HG02798 (cell line): ENCODE data around the gene CMTM1.
"Not testable (repeated sequence)": the region's sequence is repeated elsewhere in the genome, so short reads cannot be mapped to it uniquely, and the experiment has no call there.

Experiments used
- ATAC-seq: cut with Tn5 transposase; IDR thresholded peaks from one replicate; pipeline ENCODE4 v1.9.1; 2021; ENCODE audit warnings: mild to moderate bottlenecking; ENCODE audit not compliant: unreplicated experiment, poor library complexity

The CMTM1 gene

DNA sequence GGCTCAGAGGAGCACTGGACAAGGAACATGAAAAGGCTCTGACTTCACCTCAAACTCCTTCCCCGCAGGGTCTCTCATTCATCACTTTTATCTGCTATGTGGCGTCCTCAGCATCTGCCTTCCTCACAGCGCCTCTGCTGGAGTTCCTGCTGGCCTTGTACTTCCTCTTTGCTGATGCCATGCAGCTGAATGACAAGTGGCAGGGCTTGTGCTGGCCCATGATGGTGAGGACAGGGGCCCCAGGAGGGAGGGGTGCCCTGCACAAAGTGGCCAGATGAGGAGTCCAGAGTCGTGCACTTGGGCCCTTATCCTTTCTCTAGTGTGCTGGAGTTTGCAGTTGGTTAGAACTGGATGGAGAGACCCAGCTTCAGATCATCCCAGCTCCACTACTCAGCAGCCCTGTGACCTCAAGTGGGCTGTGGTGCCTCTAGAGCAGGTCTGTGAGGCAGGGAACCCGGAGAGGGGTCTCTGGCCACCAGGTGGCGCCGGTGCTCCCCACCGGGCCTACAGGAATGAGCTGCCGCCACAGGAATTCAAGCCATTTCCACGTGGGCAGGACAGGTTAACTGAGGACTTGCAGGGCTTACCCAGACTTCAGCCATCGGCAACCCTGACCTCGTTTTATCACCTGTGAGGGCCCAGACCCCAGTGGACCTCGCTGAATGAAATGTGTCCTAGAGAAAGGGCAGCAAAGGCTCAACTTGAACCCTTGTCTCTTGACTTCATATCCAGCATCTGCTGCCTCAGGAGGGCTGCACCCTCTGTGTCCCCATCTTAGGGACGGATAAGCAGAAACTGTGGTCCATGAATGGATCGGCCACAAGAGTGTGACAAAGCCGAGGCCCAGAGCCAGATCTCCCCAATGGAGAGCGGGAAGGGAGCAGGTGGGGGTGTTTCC, 42.3 kb downstream of the CMTM1 start:
- ATAC-seq = peak; percentile 42

DNA sequence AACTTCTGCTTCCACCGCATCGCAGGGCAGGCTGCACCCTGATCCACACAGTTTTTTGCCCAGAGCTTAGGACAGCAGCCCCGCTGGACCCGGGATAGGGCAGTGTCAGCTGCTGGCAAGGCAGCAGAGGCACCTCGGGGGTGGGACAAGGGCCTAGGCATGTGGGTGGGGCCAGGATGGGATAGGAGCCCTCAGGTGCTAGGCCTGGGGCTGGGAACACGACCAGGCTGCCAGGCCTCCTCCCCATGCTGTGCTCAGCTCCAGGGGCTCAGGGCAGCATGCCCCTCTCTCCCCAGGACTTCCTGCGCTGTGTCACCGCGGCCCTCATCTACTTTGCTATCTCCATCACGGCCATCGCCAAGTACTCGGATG, 42.9 kb downstream of the CMTM1 start:
- ATAC-seq = no peak

DNA sequence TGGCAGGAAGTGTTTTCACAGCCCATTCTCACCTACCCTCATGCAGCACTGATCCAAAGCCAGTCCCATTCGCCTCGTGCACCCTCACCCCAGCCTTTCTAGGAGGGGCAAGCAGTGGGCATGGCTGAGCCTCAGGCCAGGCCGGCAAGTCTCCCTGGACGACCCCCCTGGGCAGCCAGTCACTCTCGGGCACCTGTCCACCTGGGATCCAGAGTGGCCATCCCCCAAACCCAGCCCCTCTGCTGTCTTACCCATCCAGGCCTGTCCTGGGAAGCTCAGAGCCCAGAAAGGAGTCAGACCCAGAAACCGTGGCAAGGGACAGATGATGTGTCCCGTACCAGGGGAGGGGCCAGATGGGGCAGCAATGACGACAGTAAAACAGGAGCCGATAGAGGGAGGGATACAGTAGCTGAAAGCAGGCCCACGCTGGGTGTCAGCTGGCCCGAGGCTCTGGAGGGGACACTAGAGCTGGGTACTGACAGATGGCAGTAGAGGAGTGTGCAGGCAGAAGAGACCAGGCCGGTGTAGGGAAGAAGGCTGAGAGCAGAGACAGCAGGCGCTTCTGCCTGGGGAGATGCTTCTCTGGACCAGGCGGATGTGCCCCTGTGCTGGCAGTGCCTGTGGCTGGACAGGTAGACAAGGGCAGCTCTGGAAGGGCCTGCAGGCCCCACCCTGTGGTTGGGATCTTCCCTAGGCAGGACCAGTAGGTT, 44.0 kb downstream of the CMTM1 start:
- no peak for ATAC-seq

DNA sequence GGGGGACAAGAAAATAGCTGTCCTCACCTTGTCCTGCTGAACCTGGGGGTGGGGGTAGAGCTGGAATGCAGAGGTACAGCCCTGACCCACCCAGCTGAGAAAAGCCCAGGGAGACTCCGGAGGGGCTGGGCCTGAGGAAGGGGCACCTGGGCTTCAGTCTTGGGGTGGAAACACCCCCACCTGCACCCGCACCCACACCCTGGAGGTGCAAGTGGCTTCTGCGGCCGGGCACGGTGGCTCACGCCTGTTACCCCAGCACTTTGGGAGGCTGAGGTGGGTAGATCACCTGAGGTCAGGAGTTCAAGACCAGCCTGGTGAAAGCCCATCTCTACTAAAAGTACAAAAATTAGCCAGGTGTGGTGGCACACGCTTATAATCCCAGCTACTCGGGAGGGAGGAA, 45.7 kb downstream of the CMTM1 start:
- not testable (repeated sequence) for ATAC-seq

DNA sequence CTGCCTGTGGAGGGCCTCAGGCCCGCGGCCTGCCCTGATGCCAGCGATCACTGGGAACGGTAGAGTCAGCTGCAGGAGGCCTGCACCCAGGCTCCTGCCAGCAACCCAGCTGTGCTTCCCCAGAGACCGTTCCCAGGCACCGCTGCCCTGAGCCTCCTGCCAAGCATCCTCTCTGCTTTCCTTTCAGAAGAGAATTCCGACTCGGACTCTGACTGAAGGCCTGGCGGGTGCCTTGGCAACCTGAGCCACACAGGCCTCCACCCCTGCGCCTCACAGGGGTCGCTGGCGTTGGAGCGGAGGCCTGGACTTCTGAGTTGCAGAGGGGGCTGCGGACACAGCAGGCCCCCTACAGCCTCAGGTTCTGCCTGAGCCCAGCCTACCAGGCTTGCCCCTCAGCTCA, 46.2 kb downstream of the CMTM1 start:
- ATAC-seq = no peak

DNA sequence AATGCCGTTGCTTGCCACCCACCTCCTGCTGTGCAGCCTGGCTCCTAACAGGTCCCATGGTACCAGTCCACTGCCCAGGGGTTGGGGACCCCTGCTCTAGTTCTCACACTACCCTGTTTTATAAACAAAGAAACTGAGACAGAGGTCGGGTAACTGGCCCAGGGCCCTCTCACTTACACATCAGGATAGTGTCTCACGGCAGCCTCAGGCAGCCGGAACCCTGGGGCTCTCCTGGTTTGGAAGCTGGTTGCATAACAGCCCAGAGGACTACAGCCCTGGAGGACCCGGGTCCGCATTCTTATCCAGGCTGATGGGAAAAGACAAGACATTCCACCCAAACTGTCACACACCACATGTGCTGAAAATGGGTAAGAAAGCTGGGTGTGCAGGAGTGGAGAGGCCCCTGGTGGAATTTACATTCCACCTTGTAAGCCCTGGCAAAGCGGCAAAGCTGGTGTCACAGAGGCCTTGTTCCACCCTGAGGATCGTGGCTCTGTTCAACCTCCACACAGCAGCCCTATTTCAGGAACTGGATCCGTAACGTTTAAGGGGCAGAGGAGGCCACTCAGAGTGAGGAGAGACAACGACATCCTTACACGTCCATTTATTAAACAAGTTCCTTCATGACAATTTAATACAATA, 48.0 kb downstream of the CMTM1 start:
- ATAC-seq = no peak

DNA sequence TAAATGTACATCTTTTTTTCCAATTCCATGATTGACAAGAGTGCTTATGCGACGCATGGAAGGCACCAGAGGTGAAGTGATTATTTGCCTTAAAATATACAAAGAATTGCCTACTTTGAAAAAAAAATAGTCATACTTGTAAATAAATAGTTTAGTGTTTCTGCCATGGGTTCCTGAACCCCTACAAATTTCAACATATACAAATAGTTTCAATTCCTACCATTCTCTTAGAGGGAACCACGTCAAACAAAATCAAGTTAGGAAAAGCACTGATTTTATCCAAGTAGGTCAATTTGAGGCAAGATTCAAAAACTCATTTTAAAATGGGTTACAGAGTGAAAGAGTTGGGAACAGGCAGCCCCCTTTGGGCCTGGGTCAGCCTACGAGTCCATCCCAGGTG, 49.9 kb downstream of the CMTM1 start:
- ATAC-seq = no peak

DNA sequence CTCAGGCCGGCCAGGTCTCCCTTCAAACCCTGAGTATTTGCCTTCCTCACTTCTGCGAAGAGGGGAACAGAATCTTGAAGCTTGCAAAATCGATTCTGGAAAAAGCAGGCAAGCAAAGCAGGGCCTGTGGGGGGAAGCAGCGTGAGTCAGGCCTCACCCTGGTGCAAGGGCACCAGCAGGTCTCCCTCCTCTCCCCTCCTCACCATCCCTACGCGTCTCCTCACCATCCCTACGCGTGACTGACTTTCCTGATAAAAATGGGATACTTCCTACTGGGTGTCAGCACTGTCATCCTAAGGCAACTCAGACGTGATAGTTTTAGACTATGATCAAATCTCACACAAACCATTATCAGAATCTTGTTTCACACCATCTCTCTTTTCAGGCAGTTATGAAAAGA, 50.4 kb downstream of the CMTM1 start:
- no peak for ATAC-seq

DNA sequence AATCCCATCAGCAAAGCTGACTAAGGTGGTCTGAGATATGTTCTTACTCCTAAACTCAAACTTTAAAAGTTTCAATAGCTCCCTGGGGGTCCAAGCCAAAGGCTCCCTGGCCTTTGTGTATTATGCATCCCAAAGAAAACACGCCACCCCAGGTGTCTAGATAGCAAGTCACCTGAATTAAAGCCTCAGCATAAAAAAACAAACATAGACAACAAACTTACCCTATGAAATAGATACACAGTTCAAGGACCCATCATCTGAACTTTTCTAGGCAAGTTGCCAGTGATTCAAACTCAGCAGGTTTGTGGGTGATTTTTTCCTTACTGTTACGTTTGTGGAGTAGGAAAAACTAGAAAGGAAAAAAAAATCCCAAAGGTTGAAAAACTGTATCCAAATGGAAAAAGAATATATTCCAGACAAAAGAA, 50.8 kb downstream of the CMTM1 start:
- no peak for ATAC-seq

DNA sequence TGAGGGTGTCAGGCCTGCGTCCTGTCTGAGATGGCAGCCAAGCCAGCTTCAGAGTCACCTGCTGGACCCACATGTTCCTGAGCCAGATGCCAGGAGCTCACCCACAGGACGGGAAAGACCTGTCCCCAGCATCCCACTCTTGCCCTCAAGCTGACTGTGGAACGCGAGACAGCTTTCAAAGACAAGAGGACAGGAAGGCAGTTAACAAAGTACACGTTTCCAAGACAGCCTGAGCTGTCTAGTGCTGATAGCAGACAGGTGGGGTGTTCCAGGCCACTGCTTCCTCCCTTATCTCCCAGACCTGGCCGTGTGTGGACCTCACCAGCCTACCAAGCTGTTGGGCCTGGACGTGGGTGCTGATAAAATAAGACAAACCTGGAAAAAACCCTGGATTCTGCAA, 51.5 kb downstream of the CMTM1 start:
- no peak for ATAC-seq

DNA sequence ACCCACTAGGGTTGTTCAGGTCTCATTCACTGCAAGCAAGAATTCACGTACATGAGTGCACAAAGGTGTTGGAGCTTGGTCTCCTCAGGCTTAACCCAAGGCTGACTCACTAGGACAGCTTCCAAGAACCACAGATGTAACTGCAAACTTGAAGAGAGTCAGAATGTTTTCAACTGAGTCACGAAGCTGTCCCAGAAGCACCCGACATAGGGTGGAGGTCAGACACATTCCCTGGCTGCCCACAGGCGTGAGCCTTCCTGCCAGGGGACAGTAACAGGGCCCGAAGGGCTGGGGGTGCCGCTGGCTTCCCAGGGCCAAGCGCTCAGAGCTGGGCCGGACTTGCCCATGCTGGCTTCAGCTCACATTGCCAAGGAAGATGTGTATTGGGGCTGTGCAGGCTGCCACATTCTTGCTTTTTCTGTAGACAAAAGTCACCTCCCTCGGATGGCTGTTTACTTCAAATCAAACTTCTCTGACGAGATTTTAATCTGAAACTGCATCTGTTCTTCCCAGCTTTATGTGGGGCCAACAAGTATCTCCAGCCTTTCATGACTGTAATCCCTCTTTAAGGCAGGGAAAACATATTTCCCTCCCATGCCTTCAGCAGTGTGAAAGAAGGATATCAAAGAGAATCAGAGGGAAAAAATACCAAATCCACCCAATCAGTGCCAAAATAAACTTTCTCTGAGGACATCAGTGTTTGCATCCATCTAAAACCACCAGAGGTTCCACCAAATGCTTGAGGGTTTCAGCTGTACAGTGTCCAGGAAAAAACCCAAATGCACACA, 52.5 kb downstream of the CMTM1 start:
- ATAC-seq = no peak

DNA sequence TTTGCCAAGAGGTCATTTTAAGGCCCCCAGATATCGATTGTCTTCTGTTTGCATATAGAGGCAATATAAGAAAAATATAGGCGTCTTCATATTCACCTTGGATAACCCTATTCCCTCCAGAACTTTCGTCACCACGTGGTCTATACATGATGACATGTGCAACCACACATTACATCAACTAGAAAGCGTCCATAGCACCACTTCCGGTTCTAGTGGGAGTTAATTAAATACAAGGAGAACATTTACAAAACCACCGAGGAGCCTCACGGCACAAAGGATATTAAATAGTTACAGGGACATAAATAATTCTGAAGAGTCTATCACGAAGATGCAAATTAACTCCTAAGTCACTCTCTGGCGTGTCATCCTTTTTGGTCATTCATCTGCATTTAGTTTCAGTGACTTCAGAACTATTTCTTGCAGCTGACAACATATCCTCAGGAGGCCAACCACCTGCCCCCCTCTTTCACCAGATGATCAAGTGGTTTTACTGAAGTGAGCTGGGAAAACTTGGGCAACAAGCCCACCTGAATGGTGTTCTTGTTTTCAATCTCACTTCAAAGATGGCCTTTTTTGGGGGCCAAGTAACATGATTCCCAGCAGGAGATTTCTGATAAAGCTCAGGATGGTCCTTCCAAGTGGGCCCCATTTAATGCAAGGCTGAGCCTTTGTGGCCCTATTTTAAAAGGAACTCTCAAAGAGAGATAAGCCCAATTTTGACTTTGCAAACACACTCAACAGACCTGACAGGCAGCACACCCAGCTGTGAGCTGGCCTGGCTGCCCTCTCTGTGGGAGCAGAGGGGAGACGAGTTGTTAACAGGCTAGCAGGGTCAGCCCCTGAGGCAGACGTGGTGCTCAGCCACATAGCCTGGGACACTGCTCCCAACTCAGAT, 53.5 kb downstream of the CMTM1 start:
- no peak for ATAC-seq

DNA sequence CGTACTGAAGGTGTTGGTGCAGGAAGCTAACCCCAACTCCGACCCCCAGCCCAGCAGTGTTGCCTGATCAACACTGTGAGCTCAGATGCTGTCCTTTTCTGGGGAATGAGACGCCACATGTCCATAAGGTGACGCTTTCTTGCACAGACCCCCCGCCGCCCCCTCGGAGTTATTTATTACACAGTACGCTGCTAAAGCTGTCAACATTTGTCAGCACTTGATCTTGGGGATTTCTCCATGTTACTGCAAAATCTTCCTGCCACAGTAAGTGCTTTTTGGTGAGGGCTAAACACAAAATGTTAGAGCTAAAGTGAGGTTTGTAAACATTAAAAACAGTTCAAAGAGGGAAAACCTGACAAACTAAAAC, 54.2 kb downstream of the CMTM1 start:
- no peak for ATAC-seq

DNA sequence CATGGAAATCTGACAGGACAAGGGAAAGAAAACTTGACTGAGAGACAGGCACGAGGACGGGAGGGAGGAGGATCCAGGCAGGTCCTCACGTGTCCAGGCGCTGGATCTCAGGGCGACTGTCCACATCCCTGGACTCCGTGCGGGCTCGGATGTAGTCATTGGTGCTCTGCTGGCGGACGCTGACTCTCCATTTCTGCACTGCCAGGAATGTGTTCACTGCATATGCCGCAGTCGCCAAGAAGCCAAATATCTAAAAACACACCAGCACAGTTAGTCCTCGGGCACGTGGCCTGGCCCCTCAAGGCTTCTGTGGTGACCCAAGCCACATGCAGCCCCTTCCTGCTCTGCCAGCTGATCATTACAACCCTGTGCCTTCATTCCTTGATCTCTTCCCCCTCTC, 55.7 kb downstream of the CMTM1 start:
- no peak for ATAC-seq

DNA sequence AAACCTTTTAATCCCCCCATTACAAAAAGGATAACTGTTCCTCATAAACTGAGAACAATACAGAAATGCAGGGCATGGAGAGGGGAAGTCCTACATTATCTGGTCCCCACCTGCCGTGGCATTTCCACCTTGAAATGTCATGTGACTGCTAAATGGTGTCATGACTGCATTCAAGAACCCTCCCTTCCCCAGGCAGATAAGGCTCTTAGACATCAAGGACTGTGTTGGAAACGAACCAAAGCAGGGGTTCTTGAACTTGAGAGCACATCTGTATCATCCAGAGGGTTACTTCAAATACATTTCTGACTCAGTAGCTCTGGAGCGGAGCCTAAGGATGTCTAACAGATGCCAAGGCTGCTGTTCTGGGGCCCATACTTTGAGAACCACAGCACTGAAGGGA, 56.6 kb downstream of the CMTM1 start:
- no peak for ATAC-seq

DNA sequence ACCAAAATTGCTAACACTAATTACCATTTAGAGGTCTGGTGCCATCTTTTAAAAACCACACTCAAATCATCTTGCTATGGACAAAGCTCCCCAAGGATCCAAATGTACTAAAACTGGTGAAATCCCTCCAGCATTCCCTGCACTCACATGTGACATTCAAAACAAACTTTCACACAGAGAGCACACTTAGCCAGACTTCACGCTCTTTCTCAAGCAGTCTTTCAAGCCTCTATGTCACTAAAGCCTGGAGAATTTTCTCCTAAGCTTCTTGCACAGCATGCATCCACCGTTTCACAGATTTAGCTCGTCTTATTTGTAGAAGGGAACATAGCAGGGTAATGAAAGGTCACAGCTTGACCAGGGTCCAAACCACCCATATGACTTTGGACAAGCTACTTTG, 57.5 kb downstream of the CMTM1 start:
- no peak for ATAC-seq

DNA sequence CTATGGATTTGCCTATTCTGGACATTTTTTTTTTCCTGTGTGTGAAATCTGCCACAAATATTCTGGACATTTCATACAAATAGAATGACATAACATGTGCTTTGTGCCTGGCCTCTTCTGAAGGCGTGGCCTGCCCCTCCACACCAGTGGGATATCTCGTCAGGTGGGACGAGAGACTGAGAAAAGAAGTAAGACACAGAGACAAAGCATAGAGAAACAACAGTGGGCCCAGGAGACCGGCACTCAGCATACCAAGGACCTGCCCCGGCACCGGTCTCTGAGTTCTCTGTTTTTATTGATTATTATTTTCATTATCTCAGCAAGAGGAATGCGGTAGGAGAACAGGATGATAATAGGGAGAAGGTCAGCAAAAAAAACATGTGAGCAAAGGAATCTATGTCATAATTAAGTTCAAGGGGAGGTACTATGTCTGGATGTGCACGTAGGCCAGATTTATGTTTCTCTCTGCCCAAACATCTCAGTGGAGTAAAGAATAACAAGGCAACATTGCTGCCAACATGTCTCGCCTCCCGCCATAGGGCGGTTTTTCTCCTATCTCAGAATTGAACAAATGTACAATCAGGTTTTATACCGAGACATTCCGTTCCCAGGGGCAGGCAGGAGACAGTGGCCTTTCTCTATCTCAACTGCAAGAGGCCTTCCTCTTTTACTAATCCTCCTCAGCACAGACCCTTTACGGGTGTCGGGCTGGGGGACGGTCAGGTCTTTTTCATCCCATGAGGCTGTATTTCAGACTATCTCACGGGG, 61.6 kb downstream of the CMTM1 start:
- ATAC-seq = not testable (repeated sequence)
